Spleen (tissue), 7 donors: Measurements from ENCODE around the gene TCP11L1.

Experiments used
- POLR2A ChIP-seq, 3 donors: fragments of 450-650 bp; IDR thresholded peaks; one replicate each; pipeline ENCODE4 v1.5.1; 2017; ENCODE audit warnings: antibody characterized with exemption in 3 of 3, mild to moderate bottlenecking in 1 of 3
- POLR2AphosphoS5 ChIP-seq, 3 donors: sonication (generic); formaldehyde crosslinking; IDR thresholded peaks; one replicate each; pipeline ENCODE4 v1.5.1; 2017; ENCODE audit warnings: antibody characterized with exemption in 3 of 3
- TF ChIP-seq, protein P1 (sequence below), 11 experiments: fragments of 200-600 bp in 7 of 11; fragments of 450-650 bp in 4 of 11; sonication (generic) in 4 of 11; IDR thresholded peaks in 8 of 11; conservative IDR thresholded peaks in 3 of 11; 1 replicate in 7 of 11; 2 replicates in 4 of 11; pipeline versions ENCODE4 v1.4.0 to v1.8.0; 2016 to 2021; ENCODE audit warnings: antibody characterized with exemption in 11 of 11, inconsistent platforms in 4 of 11, mild to moderate bottlenecking in 1 of 11
- donor health status: DM: no; HTN: no; CAD: no; lungs with moderate emphysema.
- donor health status: DM: no; HTN: no; CAD: no.
- donor health status: DM: no; HTN: no; CAD: no.

- TF ChIP-seq POLR2AphosphoS5 (IDR thresholded peaks at IDR 0.05) (no peak), POLR2A (IDR thresholded peaks at IDR 0.05) (no peak)
- TF ChIP-seq, protein P1, sequence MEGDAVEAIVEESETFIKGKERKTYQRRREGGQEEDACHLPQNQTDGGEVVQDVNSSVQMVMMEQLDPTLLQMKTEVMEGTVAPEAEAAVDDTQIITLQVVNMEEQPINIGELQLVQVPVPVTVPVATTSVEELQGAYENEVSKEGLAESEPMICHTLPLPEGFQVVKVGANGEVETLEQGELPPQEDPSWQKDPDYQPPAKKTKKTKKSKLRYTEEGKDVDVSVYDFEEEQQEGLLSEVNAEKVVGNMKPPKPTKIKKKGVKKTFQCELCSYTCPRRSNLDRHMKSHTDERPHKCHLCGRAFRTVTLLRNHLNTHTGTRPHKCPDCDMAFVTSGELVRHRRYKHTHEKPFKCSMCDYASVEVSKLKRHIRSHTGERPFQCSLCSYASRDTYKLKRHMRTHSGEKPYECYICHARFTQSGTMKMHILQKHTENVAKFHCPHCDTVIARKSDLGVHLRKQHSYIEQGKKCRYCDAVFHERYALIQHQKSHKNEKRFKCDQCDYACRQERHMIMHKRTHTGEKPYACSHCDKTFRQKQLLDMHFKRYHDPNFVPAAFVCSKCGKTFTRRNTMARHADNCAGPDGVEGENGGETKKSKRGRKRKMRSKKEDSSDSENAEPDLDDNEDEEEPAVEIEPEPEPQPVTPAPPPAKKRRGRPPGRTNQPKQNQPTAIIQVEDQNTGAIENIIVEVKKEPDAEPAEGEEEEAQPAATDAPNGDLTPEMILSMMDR (IDR thresholded peaks at IDR 0.05 in 8 of 11, conservative IDR thresholded peaks at IDR 0.05 in 3 of 11): no peak
These were observed 12.1 kb upstream of the TCP11L1 start for GRCh38 chr11:33027233-33027632.
